ENCODE results near the gene SLC25A13.
"Not testable (repeated sequence)": the region's sequence is repeated elsewhere in the genome, so short reads cannot be mapped to it uniquely, and the experiment has no call there.

SLC25A13 gene

DNA sequence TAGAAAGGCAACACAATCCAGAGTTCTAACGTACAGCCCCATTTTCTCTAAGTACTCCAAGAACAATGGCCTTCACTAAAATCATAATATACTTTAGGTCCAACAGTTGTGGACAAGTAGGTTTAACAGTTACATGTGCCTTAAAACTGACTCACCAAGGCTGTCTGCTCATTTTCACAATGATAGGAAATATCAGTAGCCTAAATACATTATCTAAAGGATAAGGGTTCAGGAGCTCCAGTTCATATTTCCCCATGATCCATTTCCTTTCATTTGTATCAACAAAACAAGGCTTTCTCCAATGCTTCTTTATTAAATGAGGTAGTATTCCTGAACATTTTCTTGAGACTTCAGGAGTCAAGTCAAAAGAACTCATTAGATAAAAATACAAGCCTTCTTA lies 164.0 kb downstream of the SLC25A13 start:
- DNase-seq (ENCODE audit: low read depth in 2 of 2): no peak

DNA sequence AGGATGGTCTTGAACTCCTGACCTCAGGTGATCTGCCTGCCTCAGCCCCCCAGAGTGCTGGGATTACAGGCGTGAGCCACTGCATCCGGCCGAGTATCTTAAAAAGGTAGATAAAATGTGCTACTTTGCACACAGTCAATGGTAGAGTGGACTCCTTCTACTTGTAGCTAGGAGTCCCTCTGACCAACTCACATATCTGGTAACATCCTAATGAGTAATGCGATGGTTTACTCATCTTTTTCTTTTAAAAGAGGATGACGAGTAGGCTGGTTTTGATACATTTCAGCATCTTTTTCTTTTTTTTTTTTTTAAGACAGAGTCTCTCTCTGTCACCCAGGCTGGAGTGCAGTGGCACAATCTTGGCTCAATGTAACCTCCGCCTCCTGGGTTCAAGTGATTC lies 167.4 kb downstream of the SLC25A13 start:
- not testable (repeated sequence) for DNase-seq (ENCODE audit: low read depth in 2 of 2)

DNA sequence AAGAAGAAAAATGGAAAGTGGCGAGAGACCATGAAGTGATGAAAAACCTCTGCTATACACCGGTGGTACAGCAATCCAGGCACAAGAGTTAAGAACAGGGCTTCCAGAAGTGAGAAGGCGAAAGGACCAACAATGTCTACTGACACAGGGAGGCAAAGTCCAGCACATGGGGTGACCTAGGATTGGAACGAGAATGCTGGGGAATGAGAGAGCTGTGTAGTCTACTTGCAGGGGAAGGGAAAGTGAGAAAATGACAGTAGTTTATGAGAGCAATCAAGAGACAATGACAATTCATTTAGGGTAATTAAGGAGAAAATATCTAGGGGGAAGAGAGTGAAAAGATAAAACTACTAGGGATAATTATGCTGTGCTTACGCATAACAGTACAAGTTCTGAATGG lies 169.2 kb downstream of the SLC25A13 start:
- no peak for DNase-seq (ENCODE audit: low read depth in 2 of 2)

DNA sequence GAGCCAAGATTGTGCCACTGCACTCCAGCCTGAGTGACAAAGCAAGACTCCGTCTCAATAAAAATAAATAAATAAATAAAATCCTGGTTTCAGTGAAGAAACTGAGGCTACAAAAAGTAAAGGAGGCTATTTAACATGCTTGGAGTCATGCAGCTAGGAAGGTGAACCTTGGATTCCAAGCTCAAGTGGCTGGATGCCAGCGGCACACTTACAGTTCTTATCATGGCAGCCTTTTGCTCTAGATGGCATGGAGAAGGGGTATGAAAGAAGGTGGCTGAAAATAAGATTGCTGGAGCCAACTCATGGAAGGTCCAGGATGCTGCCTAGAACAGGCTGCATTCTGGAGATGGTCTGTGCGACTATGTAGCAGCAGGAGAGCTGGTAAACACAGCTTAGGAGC lies 170.0 kb downstream of the SLC25A13 start:
- no peak for DNase-seq (ENCODE audit: low read depth in 2 of 2)

DNA sequence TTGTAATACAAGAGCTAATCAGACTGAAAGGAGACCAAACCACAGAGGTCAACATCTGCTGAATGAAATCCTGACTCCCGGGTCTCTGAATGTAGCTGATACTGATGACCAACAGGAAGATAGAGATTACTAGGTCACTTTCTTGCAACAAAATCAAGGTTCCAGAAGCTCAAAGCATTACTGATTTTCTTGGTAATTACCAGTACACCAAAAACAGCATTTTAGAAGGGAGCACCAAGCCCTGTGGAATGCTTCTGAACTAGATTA lies 177.7 kb downstream of the SLC25A13 start:
- DNase-seq (ENCODE audit: low read depth in 2 of 2): no peak

DNA sequence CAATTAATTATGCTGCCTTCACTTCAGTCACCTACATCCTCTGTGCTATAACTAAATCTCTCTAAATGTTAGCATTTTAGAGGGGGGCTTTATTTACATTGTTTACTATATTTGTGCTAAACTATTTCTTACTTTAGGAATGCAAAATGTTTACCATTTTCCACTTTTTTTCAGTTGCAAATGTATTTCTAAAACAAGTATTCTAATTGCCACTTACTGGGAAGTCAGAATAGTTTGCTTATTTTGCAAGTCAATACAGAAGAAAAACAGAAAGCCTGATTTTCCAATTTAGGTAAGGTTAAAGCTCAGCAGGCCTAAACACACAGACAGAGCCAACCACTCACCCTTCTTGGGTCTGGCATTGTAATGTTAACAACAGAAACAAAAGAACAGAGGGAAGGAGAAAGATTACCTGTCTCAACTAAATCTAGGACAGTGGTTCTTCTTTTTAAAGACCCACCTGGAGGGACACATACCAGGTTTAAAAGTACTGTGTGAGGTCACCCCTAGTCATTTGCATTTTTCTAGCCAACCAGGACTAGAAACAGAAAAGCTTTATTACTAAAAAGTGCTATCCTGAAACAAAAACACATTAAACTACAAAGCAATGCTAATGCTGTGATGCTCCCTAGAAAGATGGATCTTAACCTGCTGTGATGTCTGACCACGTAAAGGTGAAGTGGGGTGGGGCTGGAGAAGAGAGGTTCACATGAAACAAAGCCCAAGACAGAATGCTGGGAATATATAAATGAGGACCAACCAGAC lies 178.2 kb downstream of the SLC25A13 start:
- DNase-seq (ENCODE audit: low read depth in 2 of 2): no peak

DNA sequence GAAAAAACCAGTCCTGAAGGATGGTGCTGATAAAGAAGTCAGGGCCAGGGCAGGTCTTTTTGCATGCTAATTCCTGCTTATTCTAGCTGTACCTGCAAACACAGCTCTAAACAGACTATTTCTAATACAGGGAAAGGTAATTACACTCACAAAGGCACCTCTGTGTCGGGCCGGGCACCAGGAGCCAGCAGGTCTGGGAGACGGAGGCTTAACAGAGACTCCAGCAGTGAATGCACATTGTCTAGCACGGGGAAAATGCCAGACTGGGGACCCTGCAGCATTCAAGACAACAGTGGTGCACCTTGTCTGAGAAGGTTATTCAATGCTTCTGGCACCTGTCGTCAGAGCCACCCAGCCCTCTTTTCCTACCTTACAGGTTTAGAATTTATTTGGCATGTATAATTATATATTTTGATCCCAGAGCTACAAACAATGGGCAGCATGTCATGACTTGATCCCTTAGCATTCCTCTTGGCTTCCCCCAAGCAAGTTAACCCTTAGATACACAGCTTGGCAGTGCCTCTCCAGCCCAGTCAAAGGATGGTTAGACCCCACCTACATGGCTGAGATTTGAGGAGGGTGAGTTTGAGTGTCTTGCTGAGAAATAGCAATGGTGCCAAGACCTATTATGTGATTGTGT lies 185.2 kb downstream of the SLC25A13 start:
- DNase-seq (ENCODE audit: low read depth in 2 of 2): no peak

DNA sequence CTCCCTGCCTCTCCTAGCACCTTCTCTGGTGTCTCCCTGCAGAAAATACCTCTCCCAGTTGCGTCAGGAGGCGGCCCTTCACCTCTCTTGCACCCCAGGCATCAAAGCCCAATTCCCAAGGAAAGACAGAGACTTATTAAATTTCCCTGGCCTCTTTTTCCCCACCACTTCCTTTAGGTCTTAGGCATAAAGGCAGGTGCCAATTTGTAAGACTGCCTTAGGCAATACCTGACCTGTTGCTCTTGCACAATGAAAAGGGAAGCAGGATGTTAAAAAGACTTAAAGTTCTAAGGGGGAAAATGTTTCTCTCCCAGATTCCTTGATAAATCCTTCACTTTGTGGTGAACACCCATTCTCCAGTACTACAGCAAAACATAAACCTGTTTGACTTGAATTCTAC lies 186.7 kb downstream of the SLC25A13 start:
- DNase-seq (ENCODE audit: low read depth in 2 of 2): no peak

DNA sequence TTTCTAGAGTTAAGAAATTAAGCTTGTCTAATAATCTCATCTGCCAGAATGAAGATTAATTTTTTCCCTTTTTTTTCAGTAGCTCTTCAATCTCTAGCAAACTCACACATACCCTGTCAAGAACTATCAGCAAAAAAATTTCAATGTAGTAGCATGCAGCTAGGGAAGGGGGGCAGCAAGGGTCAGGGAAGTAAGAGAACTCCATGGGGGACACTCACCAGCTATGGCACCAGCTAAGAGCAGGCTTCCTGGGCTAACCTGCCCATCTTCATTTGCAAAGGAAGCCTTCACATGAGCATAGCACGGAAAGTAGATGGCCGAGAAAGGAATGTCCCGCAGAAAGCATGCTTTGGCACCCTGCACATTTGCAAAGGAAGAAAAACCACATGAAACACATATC lies 190.4 kb downstream of the SLC25A13 start:
- no peak for DNase-seq (ENCODE audit: low read depth in 2 of 2)

DNA sequence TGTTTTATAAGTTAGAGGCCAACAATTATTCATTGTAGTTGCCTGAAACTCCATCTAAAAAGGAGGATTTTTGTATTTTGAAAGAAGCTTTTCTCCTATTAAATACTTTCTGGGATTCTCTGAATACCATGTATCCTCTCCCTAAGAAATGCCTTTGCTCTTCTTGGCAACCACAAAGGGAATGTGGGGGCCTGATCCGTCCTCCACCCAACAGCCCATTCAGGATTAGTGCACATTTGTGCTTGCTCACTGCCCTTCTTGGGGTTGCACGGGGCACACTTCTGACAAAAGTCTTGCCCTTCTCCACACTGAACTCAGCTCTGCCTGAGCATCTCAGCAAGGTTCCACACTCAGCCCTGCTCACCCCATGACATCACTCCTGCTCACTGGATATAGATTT lies 194.2 kb downstream of the SLC25A13 start:
- no peak for DNase-seq (ENCODE audit: low read depth in 2 of 2)

DNA sequence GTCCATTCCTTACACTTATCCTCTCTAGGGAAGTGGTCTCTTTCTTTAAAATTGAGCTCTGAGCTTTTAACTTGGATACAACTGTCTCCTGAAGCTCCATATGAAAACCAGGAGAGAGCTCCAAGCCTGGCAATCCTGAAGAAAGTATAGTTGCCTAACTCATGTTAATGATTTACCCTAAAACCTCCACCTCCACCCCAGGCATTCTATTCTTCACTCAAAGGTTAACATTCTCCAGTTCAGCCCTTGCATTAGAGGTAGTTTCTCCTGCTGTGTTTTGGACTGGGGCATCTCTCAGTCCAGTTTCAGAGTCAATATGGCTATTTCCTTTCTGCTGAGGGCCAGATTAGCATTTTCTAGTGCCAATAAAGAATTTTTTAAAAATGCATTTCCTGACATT lies 195.5 kb downstream of the SLC25A13 start:
- DNase-seq (ENCODE audit: low read depth in 2 of 2): no peak

DNA sequence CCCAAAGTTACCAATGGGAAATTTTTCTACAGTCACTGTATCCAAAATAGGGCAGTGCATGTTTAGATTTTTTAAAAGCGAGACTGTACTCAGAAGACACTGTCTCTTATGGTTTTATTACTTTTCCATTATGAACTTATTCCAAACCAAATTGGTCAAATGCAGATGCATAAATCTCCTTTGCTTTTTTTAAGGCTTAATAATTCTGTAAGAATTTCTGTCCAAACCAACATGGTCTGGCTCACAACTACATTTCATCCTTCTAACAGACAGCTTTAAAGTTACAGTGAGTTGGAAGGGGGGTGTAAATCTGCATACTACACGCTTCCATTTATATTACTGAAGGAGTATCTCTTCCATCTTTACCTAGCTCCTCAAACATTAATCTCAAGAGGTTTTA lies 199.2 kb downstream of the SLC25A13 start:
- no peak for DNase-seq (ENCODE audit: low read depth in 2 of 2)

DNA sequence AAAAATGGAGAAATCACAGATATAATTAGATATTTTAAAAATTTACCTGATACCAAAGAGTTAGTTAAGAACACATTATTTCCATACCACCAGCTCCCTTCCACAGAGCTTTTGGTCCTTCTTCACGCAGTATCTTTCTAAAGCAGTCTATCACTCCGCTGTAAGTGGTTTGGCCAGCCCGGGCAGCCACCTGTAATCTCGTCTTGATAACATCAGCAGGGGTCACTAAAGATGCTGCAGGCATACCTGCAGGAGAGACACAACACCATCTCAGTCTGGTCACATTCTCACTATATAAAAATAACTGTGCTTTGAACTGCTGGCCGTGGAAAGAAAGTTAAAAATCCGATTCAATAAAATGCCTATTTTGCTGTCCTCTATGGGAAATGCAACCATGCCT lies 200.1 kb downstream of the SLC25A13 start:
- no peak for DNase-seq (ENCODE audit: low read depth in 2 of 2)

DNA sequence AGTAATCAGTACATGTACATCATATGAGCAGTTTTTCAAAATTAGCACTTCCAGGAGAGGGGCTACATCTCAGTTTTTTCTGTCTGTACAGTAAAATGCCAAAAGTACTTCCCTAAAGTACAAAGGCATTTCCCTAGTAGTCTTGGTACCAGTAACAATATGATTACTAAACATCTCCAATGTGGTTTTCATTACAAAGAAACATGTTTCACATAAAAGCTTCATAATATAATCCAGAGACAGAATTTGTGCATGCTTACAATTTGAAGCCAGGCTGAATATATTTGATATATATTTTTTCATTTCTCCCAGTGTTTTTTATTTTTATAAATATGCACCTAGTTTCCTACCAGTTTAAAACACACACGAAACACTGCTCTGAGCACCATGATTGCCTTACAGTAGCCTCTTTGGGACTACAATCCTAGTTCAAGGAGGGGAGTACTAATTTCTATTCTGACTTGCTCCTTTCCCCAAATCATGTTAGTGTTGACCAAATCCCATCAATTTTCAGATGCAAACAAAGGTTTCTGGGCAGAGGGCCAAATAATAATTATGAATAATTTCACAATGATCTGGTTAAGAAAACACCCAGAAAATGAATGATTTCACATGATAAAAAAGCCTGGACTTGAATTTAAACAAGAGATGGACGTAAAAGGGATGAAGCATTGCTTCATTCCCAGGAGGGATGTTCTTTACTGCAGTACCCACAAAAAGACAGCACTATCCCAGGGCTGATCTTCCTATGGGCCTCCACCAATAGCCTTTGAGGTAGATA lies 201.3 kb downstream of the SLC25A13 start:
- DNase-seq (ENCODE audit: low read depth in 2 of 2): no peak

DNA sequence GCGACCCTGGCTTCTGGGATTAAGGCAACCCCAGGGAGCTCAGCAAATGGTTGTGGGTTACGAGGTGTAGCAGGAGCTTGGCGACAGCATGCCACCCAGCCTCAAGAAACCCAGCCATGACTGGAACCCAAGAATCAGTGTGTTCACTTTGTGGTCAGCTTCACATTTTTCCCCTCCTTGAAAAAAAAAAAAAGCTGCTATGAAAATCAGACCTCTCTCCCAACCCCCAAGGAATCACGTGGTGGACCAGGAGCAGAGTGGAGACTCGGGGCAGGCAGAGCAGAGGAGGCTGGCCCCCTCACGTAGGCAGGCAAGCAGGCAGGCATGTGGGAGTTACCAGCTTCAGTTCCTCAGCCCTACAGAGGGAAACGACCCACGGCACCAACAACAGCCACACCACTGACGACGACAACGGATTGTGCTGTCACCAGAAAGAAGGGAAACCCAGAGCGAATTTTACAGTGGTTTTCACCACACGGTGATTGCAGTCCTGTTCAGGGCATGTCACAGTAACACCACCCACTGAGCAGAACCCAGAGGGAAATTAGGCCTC lies 203.4 kb downstream of the SLC25A13 start:
- DNase-seq (ENCODE audit: low read depth in 2 of 2): no peak

DNA sequence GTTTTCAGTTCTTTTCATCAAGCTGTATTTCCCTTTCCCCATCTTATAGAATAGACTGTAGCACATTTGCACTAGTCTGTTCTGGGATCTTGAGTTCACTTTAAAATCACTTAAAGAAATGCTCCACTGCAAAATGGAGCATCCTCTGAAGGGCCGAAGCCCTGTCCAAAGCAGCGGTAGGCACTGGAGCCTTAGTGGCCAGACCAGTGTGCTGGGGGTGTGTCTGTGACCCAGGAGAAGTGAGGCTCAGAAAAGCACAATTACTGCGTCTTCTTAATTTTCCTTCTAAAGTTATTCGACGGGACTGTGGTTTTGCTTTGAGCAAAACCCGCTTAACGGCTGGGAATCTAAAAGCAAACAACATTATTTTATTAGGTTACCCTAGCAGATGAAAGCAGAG lies 205.7 kb downstream of the SLC25A13 start:
- DNase-seq (ENCODE audit: low read depth in 2 of 2): no peak

DNA sequence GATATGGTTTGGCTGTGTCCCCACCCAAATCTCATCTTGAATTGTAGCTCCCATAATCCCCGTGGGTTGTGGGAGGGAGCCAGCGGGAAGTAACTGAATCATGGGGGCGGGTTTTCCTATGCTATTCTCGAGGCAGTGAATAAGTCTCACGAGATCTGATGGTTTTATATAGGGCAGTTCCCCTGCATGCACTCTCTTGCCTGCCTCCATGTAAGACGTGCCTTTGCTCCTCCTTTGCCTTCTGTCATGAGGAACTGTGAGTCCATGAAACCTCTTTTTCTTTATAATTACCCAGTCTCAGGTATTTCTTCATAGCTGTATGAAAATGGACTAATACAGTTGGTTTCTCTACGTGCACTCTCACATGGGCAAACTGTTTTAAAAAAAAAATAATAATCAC lies 207.7 kb downstream of the SLC25A13 start:
- no peak for DNase-seq (ENCODE audit: low read depth in 2 of 2)

DNA sequence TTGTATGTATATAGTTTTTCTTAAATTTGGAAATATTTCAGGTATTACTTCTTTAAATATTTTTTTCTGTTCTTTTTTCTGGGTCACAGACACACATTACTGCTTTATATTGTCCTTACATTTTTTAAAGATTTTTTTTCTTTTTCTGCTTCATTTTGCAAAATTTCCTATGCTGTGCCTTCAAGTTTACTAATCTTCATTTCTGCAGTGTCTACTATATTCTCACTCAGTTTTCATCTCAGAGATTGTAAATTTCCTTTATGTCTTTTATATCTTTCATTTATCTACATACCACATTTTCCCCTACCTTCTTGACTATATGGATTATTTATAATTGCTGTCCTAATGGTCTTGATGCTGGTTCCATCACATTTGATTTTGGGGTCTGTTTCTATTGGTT lies 210.5 kb downstream of the SLC25A13 start:
- no peak for DNase-seq (ENCODE audit: low read depth in 2 of 2)

DNA sequence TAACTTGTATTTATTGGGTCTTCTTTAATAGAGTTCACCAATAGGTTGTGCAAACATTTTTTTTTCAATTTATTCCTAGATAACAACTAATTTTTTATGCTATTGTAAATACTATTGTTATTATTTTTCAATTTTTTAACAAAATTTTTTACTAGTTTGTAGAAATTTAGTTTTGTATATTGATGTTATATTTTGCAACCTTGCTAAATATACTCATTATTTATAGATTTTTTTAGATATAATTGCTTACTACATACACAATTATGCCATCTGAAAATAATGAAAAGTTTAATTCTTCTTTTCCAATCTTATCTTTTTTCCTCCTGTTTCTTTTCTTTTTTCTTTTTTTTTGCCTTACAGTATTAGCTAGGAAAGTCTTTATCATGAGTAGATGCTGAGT lies 216.9 kb downstream of the SLC25A13 start:
- DNase-seq (ENCODE audit: low read depth in 2 of 2): no peak

DNA sequence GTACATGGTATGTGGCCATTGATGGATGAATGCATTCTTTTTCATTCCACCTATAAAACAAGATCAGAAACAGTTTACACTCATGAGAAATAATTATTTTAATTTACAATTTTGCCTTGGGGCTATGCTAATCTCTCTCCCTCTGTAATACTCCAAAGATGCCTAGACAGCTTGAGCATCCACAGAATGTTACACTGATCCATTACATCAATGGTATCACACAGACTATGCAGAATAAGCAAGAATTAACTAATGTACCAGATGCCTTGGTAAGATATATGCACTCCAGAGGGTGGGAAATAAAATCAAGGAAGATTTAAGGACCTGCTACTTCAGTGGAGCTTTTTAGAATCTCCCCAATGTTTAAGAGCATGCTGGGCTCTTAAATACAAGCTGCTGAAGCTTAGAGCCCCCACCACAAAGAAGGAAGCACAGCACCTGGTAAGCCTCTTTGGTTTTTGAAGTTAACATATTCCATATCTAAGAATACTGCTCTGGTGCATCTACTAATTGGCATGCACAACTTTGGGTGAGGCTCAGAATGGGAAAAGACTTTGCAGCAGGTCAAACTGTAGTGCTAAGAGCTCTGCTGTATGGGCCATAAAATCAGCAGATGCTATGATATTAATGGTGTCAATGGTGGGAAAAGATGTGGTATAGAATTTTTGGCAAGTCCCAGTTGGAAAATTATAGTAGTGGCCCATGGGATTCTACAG lies 219.6 kb downstream of the SLC25A13 start:
- DNase-seq (ENCODE audit: low read depth in 2 of 2): no peak

DNA sequence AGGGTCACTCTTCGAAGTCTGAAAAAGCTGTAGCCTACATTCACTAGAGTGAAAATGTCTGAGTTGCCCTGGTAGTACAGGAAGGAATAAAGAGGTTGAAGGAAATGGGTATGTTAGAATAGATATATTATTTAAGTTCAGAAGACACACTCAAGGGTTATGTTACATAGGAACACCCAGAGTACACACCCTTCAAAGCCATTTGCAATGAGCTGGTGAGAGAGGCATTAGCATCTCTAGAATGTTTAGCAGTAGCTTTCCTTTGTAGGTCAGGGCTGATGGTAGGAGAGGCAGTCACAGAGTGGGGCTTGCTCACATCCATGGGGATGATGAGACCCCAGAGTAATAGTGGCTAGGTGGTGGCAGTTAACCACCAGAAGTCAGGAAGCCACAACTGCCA lies 221.2 kb downstream of the SLC25A13 start:
- no peak for DNase-seq (ENCODE audit: low read depth in 2 of 2)

DNA sequence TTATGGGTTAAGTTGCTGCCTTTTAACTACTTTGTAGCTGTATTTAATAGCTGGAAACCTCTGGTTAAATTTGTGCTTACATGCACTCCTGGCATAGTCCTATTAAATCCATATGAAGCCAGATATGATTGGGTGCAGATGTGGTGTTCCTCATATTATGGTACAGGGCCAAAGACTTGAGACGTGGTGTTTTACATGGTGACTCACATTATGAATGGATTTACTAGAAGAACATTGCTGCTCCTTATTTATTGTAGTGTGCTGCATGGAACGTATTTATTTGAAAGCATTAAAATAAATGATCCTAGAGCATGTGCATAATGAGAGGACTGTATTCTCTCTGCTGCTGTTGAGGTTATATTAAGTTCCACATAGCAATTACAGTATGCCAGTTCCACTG lies 224.1 kb downstream of the SLC25A13 start:
- no peak for DNase-seq (ENCODE audit: low read depth in 2 of 2)
